Activated naive CD8-positive, alpha-beta T cell treated with anti-CD3 and anti-CD28 coated beads for 36 hours (primary cell): ENCODE results near the gene HECTD3. TPM values are rescaled to one million over a fixed set of nuclear protein-coding genes. Genes with fewer than 3 reads are reported as not detected.
"Not testable (repeated sequence)": the region's sequence is repeated elsewhere in the genome, so short reads cannot be mapped to it uniquely, and the experiment has no call there.

Source experiments
- DNase-seq: peaks from one replicate; pipeline ENCODE4 v3.0.0; 2021
- H3K27ac Mint-ChIP-seq: one replicate; pipeline ENCODE4 v1.8.0; 2022; ENCODE audit warnings: mild to moderate bottlenecking, moderate library complexity, mixed read lengths
- H3K27me3 Mint-ChIP-seq: one replicate; pipeline ENCODE4 v1.8.0; 2022; ENCODE audit warnings: mild to moderate bottlenecking, mixed read lengths
- H3K36me3 Mint-ChIP-seq: one replicate; pipeline ENCODE4 v1.8.0; 2021; ENCODE audit warnings: mild to moderate bottlenecking, mixed read lengths
- H3K4me1 Mint-ChIP-seq: one replicate; pipeline ENCODE4 v1.8.0; 2021; ENCODE audit warnings: mixed read lengths
- H3K4me3 Mint-ChIP-seq: one replicate; pipeline ENCODE4 v1.8.0; 2022; ENCODE audit warnings: mild to moderate bottlenecking, moderate library complexity, mixed read lengths
- H3K9me3 Mint-ChIP-seq: one replicate; pipeline ENCODE4 v1.8.0; 2022; ENCODE audit warnings: mixed read lengths
- total RNA-seq, 2 experiments: library from RNA; stranded (reverse); gene quantifications; one replicate each; pipeline ENCODE4 v1.2.3, GENCODE V29; 2021

HECTD3 gene
- total RNA-seq, 2 experiments from 2014 or later, result 23.4 to 23.5 TPM

DNA sequence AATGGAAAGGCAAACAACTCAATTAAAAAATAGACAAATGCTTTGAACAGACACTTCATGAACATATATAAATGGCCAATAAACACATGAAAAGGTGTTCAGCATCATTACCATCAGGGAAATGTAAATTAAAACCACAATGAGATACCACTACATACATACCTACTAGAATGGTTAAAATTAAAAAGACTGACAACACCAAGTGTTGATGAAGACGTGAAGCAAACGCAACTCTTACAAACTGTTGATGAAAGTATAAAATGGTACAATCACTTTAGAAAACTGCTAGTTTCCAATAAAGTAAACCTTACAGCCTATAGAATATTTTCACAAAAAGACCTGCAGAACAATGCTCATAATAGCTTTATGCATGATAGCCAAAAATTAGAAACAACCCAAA lies 34.9 kb downstream of the HECTD3 start:
- Mint-ChIP-seq H3K27me3 (no peaks in the 10 kb centered on the region), H3K27ac (no peak overlapping the region), H3K36me3 (peaks cover 48% of the 10 kb centered on the region), H3K9me3 (no peaks in the 10 kb centered on the region), H3K4me3 (no peak overlapping the region), H3K4me1 (peaks cover 8% of the 10 kb centered on the region)
- no peak for DNase-seq

DNA sequence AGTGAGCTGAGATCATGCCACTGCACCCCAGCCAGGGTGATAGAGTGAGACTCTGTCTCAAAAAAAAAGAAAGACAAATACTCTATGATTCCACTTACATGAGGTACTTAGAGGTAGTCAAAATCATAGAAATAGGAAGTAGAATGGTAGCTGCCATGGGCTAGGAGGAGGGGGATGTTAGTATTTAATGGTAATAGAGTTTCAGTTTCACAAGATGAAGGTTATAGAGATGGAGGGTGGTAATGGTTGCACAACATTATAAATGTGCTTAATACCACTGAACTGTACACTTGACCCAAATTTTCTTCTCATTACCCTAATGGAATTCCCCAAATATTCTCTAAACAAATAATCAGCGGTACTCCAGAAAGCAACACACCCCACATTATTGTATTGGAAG lies 37.5 kb downstream of the HECTD3 start:
- DNase-seq, result no peak
- peaks cover 10% of the 10 kb centered on the region for H3K4me1 Mint-ChIP-seq
- no peak overlapping the region for H3K27ac Mint-ChIP-seq
- H3K9me3 Mint-ChIP-seq, result no peaks in the 10 kb centered on the region
- no peak overlapping the region for H3K4me3 Mint-ChIP-seq
- H3K27me3 Mint-ChIP-seq, result no peaks in the 10 kb centered on the region
- peaks cover 44% of the 10 kb centered on the region for H3K36me3 Mint-ChIP-seq

DNA sequence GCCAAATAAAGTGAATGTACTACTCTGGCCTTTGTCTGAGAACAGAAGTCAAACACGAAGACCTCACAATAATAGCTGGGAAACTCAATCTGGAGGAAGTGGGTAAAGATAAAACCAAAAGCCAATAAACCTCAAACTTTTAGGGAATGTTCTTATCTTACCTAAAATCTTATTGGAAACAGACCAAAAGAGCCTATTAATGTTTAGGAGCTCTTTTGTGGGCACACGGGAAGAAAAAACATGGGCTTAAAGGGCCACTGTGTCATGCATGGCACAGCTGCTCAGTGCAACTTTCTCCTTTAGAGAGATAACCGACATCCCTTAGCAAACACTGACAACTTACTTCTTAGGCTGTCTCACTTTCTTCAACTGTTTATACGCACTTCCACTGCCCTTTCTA lies 40.8 kb downstream of the HECTD3 start:
- no peak for DNase-seq
- no peak overlapping the region for H3K27ac Mint-ChIP-seq
- no peaks in the 10 kb centered on the region for H3K9me3 Mint-ChIP-seq
- peaks cover 21% of the 10 kb centered on the region for H3K36me3 Mint-ChIP-seq
- H3K4me1 Mint-ChIP-seq, result peaks cover 10% of the 10 kb centered on the region
- H3K27me3 Mint-ChIP-seq, result no peaks in the 10 kb centered on the region
- no peak overlapping the region for H3K4me3 Mint-ChIP-seq

DNA sequence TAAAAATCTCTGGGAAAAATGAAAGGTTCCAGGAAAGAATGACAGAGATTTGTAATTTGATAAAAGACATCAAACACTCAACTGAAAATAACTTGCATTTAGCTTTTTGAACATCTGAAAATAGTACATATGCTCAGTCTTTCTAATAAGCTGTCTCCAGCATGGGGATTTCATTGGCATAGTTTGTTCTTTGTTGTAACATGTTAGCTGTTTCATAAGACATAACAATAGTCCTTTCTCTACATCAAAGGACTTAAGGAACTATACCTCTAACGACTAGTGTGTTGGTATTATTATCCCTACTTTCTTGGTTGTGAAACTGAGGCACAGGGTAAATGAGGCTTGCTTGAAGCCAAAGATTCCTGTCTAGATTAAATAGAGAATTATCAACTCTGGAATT lies 46.7 kb downstream of the HECTD3 start:
- Mint-ChIP-seq H3K4me3 (no peak overlapping the region), H3K27ac (no peak overlapping the region), H3K4me1 (peaks cover 3% of the 10 kb centered on the region), H3K9me3 (no peaks in the 10 kb centered on the region), H3K36me3 (peaks cover 12% of the 10 kb centered on the region), H3K27me3 (no peaks in the 10 kb centered on the region)
- no peak for DNase-seq

DNA sequence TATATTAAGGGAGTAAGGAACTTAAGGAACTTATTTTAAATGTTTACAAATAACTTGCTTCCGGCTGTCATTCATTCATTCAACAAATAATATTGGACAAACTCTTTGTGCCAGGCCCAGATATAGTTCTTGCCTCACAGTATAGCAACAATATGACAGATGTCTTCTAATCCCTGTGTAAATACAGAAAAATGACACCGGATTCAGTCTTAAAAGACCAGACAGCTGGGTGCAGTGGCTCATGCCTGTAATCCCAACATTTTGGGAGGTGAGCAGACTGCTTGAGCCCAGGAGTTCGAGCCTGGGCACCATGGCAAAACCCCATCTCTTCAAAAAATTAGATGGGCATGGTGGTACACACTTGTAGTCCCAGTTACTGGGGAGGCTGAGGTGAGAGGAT lies 48.4 kb downstream of the HECTD3 start:
- Mint-ChIP-seq H3K9me3 (no peaks in the 10 kb centered on the region), H3K36me3 (peaks cover 8% of the 10 kb centered on the region), H3K4me1 (no peaks in the 10 kb centered on the region), H3K27me3 (no peaks in the 10 kb centered on the region), H3K4me3 (no peak overlapping the region), H3K27ac (no peak overlapping the region)
- no peak for DNase-seq

DNA sequence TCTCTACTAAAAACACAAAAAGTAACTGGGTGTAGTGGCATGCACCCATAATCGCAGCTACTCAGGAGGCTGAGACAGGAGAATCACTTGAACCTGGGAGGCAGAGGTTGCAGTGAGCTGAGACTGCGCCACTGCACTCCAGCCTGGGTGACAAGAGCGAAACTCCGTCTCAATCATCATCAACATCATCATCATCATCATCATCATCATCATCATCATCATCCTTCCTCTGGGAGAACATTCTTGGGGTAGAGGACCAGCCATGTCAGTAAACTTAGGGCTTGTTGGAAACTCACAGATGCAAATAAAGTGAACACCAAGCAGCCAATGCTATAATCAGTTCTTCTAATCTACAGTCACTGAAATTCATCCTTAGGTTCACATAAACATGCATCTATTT lies 49.1 kb downstream of the HECTD3 start:
- H3K36me3 Mint-ChIP-seq, H3K4me3 Mint-ChIP-seq, H3K27me3 Mint-ChIP-seq, H3K27ac Mint-ChIP-seq, H3K9me3 Mint-ChIP-seq, DNase-seq, H3K4me1 Mint-ChIP-seq: not testable (repeated sequence)

DNA sequence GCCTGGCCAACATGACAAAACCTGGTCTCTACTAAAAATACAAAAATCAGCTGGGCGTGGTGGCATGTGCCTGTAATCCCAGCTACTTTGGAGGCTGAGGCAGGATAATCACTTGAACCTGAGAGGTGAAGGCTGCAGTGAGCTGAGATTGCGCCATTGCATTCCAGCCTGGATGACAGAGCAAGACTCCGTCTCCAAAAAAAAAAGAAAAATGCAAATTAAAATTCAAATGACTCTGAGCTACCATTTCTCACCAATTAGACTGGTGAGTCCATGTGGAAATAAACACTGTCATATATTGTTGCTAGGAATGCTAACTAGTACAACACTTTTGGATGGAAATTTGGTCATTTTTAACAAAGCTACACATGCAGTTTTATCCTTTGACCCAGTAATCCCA lies 53.6 kb downstream of the HECTD3 start:
- H3K27ac Mint-ChIP-seq, H3K4me3 Mint-ChIP-seq, H3K9me3 Mint-ChIP-seq, DNase-seq, H3K27me3 Mint-ChIP-seq, H3K4me1 Mint-ChIP-seq: not testable (repeated sequence)
- H3K36me3 Mint-ChIP-seq, result peaks cover 30% of the 10 kb centered on the region

DNA sequence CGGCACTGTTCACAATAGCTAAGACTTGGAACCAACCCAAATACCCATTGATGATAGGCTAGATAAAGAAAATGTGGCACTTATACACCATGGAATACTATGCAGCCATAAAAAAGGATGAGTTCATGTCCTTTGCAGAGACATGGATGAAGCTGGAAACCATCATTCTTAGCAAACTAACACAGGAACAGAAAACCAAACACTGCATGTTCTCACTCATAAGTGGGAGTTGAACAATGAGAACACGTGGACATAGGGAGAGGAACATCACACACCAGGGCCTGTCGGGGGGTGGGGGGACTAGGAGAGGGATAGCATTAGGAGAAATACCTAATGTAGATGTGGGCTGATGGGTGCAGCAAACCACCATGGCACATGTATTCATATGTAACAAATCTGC lies 55.0 kb downstream of the HECTD3 start:
- peaks cover 28% of the 10 kb centered on the region for H3K36me3 Mint-ChIP-seq
- not testable (repeated sequence) for H3K27me3 Mint-ChIP-seq, H3K9me3 Mint-ChIP-seq, H3K4me3 Mint-ChIP-seq, DNase-seq, H3K4me1 Mint-ChIP-seq, H3K27ac Mint-ChIP-seq

Other genes with a start within 250 kb of the HECTD3 start
- gene RPS8, start 235.8 kb downstream of the HECTD3 start, total RNA-seq, result 1,000 to 10,000 TPM; 2,658 to 2,665 TPM
- gene BEST4, start 223.2 kb downstream of the HECTD3 start, total RNA-seq, result 1 to 10 TPM; 1.5 to 1.8 TPM
- gene PLK3, start 210.9 kb downstream of the HECTD3 start, total RNA-seq, result 10 to 100 TPM; 53.3 to 57.1 TPM
- 1 to 10 TPM in 1 of 2 experiments, under 1 TPM in 1; 0.70 to 1.0 TPM for gene DYNLT4, start 204.0 kb downstream of the HECTD3 start, total RNA-seq
- gene BTBD19, start 202.8 kb downstream of the HECTD3 start, total RNA-seq, result 1 to 10 TPM; 6.0 to 8.1 TPM
- 1 to 10 TPM; 1.0 to 1.4 TPM for gene PTCH2, start 168.1 kb downstream of the HECTD3 start, total RNA-seq
- 10 to 100 TPM; 50.4 to 50.8 TPM for gene EIF2B3, start 24.7 kb downstream of the HECTD3 start, total RNA-seq
- 100 to 1,000 TPM; 158 to 164 TPM for gene UROD, start 930 bp upstream of the HECTD3 start, total RNA-seq
- under 1 TPM; 0.37 to 0.58 TPM for gene ZSWIM5, start 195.3 kb upstream of the HECTD3 start, total RNA-seq